ENCODE results near the gene PHF21A. TPM values are rescaled to one million over a fixed set of nuclear protein-coding genes. Genes with fewer than 3 reads are reported as not detected.

The PHF21A gene
- polyA plus RNA-seq, 1 donor (not counting 4 experiments of a cell fraction or from before 2014, with no cell fraction given), result 16.1 TPM

- Histone ChIP-seq H3K9me1 (ENCODE audit: control insufficient read depth, extremely low read depth, insufficient read depth, low read length) (peaks cover 5% of the 10 kb centered on the region), H3K9ac (ENCODE audit: control insufficient read depth, extremely low read depth, insufficient read depth, low read length) (no peak overlapping the region), H3K4me2 (ENCODE audit: control insufficient read depth, extremely low read depth, insufficient read depth, low read depth, low read length) (no peak overlapping the region), H3K9me3 (ENCODE audit: control insufficient read depth, low read depth, low read length) (no peaks in the 10 kb centered on the region), H3K36me3 (ENCODE audit: control insufficient read depth in 2 of 2, extremely low read depth in 1 of 2, insufficient read depth in 2 of 2, low read length in 2 of 2) (peaks cover 0 to 11% of the 10 kb centered on the region in 2 experiments), H3K27me3 (ENCODE audit: control insufficient read depth, extremely low read depth, insufficient read depth, low read length) (no peaks in the 10 kb centered on the region), H3K27ac (ENCODE audit: control insufficient read depth, insufficient read depth, low read length) (no peak overlapping the region), H3K4me3 (ENCODE audit: control insufficient read depth in 2 of 3, extremely low read depth in 1 of 3, insufficient read depth in 2 of 3, low read depth in 1 of 3, low read length in 3 of 3) (no peak overlapping the region), H4K20me1 (ENCODE audit: control insufficient read depth, extremely low read depth, insufficient read depth, low read length) (no peaks in the 10 kb centered on the region), H3K79me2 (ENCODE audit: control insufficient read depth, insufficient read depth, low read length) (peaks cover 10% of the 10 kb centered on the region), H3K4me1 (ENCODE audit: control insufficient read depth, extremely low read depth, insufficient read depth, low read length) (peaks cover 35% of the 10 kb centered on the region), H2AFZ (ENCODE audit: control insufficient read depth, low read length) (no peak overlapping the region)
- FAIRE-seq, result no peak
- dilution Hi-C loops (cut with MboI; ENCODE audit: extremely low pct_ligation_motif_present, low sequenced_read_pairs), result no loop called here
- TF ChIP-seq, protein P1, sequence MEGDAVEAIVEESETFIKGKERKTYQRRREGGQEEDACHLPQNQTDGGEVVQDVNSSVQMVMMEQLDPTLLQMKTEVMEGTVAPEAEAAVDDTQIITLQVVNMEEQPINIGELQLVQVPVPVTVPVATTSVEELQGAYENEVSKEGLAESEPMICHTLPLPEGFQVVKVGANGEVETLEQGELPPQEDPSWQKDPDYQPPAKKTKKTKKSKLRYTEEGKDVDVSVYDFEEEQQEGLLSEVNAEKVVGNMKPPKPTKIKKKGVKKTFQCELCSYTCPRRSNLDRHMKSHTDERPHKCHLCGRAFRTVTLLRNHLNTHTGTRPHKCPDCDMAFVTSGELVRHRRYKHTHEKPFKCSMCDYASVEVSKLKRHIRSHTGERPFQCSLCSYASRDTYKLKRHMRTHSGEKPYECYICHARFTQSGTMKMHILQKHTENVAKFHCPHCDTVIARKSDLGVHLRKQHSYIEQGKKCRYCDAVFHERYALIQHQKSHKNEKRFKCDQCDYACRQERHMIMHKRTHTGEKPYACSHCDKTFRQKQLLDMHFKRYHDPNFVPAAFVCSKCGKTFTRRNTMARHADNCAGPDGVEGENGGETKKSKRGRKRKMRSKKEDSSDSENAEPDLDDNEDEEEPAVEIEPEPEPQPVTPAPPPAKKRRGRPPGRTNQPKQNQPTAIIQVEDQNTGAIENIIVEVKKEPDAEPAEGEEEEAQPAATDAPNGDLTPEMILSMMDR (optimal IDR thresholded peaks at IDR 0.05 in 1 of 3, IDR thresholded peaks at IDR 0.05 in 1 of 3, conservative IDR thresholded peaks at IDR 0.05 in 1 of 3; ENCODE audit: extremely low read depth in 1 of 3, insufficient read depth in 2 of 3, low read length in 3 of 3), result no peak
- TF ChIP-seq EZH2 (IDR thresholded peaks at IDR 0.05; ENCODE audit: low read length), result no peak
- DNase-seq (ENCODE audit: low read depth, low spot score), result no peak
Observed at GRCh38 chr11:45925550-45925949, 195.7 kb downstream of the PHF21A start.

DNA sequence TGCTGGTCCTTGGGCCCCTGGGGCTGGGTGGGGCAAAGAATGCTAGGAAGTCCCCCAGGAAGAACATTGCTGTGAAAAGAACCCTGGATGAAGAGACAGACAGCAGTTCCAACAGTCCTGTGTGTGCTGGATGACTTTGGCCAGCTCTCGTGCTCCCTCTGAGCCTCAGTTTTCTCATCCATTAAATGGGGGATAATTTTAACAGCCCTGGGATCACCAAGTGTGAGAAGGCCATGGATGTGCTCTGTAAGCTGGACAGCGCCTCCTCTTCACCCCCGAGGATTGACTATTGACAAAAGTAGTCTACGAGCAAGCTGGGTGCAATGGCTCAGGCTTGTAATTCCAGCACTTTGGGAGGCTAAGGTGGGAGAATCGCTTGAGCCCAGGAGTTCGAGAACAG lies 196.3 kb downstream of the PHF21A start:
- TF ChIP-seq, protein P1 (optimal IDR thresholded peaks at IDR 0.05 in 1 of 3, IDR thresholded peaks at IDR 0.05 in 1 of 3, conservative IDR thresholded peaks at IDR 0.05 in 1 of 3; ENCODE audit: extremely low read depth in 1 of 3, insufficient read depth in 2 of 3, low read length in 3 of 3), result no peak
- TF ChIP-seq EZH2 (IDR thresholded peaks at IDR 0.05; ENCODE audit: low read length), result no peak
- no peak overlapping the region for H3K4me2 ChIP-seq (ENCODE audit: control insufficient read depth, extremely low read depth, insufficient read depth, low read depth, low read length)
- H2AFZ ChIP-seq (ENCODE audit: control insufficient read depth, low read length), result no peak overlapping the region
- H3K9ac ChIP-seq (ENCODE audit: control insufficient read depth, extremely low read depth, insufficient read depth, low read length), result no peak overlapping the region
- H3K27ac ChIP-seq (ENCODE audit: control insufficient read depth, insufficient read depth, low read length), result no peak overlapping the region
- DNase-seq (ENCODE audit: low read depth, low spot score) (no peak), FAIRE-seq (no peak)
- peaks cover 5% of the 10 kb centered on the region for H3K9me1 ChIP-seq (ENCODE audit: control insufficient read depth, extremely low read depth, insufficient read depth, low read length)
- no peak overlapping the region for H3K4me3 ChIP-seq (ENCODE audit: control insufficient read depth in 2 of 3, extremely low read depth in 1 of 3, insufficient read depth in 2 of 3, low read depth in 1 of 3, low read length in 3 of 3)
- H3K4me1 ChIP-seq (ENCODE audit: control insufficient read depth, extremely low read depth, insufficient read depth, low read length), result peaks cover 29% of the 10 kb centered on the region
- H3K9me3 ChIP-seq (ENCODE audit: control insufficient read depth, low read depth, low read length), result no peaks in the 10 kb centered on the region
- peaks cover 0 to 11% of the 10 kb centered on the region in 2 experiments for H3K36me3 ChIP-seq (ENCODE audit: control insufficient read depth in 2 of 2, extremely low read depth in 1 of 2, insufficient read depth in 2 of 2, low read length in 2 of 2)
- no peaks in the 10 kb centered on the region for H4K20me1 ChIP-seq (ENCODE audit: control insufficient read depth, extremely low read depth, insufficient read depth, low read length)
- H3K79me2 ChIP-seq (ENCODE audit: control insufficient read depth, insufficient read depth, low read length), result peaks cover 10% of the 10 kb centered on the region
- no peaks in the 10 kb centered on the region for H3K27me3 ChIP-seq (ENCODE audit: control insufficient read depth, extremely low read depth, insufficient read depth, low read length)
- dilution Hi-C loops (cut with MboI; ENCODE audit: extremely low pct_ligation_motif_present, low sequenced_read_pairs), result no loop called here

Measured in keratinocyte (primary cell).